ENCODE data around the gene C17orf114.

Gene C17orf114

DNA sequence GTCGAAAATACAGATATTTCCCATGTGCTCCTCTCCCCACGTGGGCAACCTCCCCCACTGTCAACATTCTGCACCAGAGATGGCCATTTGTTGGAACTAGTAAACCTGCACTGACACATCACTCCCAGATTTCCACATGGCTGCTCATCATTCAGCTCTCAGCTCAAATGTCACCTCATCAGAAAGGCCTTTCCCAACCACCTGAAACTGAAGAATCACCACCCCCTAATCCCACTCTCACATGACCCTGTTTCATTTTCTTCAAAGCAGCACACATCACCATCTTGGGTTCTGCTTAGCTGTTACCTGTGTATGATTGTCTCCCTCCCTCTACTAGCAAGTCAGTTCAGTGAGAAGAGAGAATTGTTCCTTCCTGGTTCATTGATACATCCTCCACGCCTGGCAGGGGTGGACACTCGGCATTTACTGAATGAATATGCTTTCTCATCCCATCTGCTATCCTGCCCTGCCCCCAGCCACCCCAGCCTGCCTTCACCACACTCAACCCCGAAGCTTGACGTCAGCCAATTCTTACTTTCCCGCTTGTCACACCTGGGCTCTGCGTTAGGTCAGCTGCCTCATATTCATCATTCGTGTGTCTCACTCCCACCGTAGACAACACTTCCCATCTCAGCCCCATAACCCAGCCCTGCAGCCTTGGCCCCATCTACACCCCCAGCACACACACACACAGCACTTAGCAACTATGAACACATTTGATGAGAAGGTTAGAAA is 1.5 kb downstream of the C17orf114 start:
- peaks cover 0 to 7% of the 10 kb centered on the region in 2 donors for H3K4me1 ChIP-seq
- no peaks in the 10 kb centered on the region for H3K9me3 ChIP-seq
- TF ChIP-seq, protein P1, sequence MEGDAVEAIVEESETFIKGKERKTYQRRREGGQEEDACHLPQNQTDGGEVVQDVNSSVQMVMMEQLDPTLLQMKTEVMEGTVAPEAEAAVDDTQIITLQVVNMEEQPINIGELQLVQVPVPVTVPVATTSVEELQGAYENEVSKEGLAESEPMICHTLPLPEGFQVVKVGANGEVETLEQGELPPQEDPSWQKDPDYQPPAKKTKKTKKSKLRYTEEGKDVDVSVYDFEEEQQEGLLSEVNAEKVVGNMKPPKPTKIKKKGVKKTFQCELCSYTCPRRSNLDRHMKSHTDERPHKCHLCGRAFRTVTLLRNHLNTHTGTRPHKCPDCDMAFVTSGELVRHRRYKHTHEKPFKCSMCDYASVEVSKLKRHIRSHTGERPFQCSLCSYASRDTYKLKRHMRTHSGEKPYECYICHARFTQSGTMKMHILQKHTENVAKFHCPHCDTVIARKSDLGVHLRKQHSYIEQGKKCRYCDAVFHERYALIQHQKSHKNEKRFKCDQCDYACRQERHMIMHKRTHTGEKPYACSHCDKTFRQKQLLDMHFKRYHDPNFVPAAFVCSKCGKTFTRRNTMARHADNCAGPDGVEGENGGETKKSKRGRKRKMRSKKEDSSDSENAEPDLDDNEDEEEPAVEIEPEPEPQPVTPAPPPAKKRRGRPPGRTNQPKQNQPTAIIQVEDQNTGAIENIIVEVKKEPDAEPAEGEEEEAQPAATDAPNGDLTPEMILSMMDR (IDR thresholded peaks at IDR 0.05): no peak
- no peak overlapping the region for H3K27ac ChIP-seq
- DNase-seq (ENCODE audit: low spot score in 2 of 2): no peak
- peaks cover 13 to 22% of the 10 kb centered on the region in 2 donors for H3K36me3 ChIP-seq
- intact Hi-C loops (cut with DNase I): no loop called here
- H3K27me3 ChIP-seq: no peaks in the 10 kb centered on the region
- H3K4me3 ChIP-seq: no peak overlapping the region

- H3K27me3 ChIP-seq: no peaks in the 10 kb centered on the region
- TF ChIP-seq, protein P1 (IDR thresholded peaks at IDR 0.05): no peak
- peak overlapping the region; percentile 69 to 86 for H3K4me3 ChIP-seq
- peaks cover 0 to 9% of the 10 kb centered on the region in 2 donors for H3K4me1 ChIP-seq
- no peak for DNase-seq (ENCODE audit: low spot score in 2 of 2)
- intact Hi-C loops (cut with DNase I): loop anchor here (2.0 kb wide), 1 partner anchor 66 kb away; the partner anchor contains the start of gene MED11
- peaks cover 13 to 22% of the 10 kb centered on the region in 2 donors for H3K36me3 ChIP-seq
- no peaks in the 10 kb centered on the region for H3K9me3 ChIP-seq
- peak overlapping the region; percentile 67 to 83 for H3K27ac ChIP-seq
Observed at GRCh38 chr17:4796552-4796920, 5.6 kb downstream of the C17orf114 start.

DNA sequence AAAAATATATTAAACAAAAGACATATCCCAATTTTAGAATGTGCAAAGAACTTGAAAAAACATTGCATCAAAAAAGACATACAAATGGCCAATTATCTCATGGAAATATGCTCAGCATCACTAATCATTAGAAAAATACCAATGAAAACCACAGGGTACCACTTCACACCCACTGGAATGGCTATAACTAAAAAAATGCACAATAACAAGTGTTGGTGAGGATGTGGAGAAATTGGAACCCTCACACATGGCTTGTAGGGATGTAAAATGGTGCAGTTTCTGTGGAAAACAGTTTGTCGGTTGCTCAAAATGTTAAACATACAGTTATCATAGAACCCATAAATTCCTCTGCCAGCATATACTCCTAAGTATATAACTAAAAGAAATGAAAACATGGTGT is 7.0 kb downstream of the C17orf114 start:
- Histone ChIP-seq H3K27me3 (no peaks in the 10 kb centered on the region), H3K27ac (peak overlapping the region in 1 of 2 donors; percentile 83), H3K36me3 (peaks cover 13 to 22% of the 10 kb centered on the region in 2 donors), H3K9me3 (no peaks in the 10 kb centered on the region), H3K4me1 (peaks cover 0 to 11% of the 10 kb centered on the region in 2 donors), H3K4me3 (no peak overlapping the region)
- TF ChIP-seq, protein P1 (IDR thresholded peaks at IDR 0.05): no peak
- no peak for DNase-seq (ENCODE audit: low spot score in 2 of 2)
- intact Hi-C loops (cut with DNase I): no loop called here

DNA sequence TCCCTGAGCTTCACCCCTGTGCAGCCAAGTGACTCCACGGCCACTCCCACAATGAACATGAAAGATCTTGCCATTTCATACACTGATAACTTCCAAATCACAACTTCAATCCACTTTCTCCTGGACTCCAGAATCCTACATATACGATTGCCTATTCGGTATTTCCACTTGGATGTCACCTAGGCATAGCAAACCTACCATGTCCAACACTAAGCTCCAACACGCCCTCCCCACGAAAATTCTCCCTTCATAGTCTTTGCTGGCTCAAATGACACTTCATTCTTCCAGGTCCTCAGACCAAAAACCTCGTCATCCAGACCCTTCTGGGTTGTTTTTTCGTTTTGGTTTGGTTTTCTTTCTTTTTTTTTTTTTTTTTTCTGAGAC is 11.4 kb downstream of the C17orf114 start:
- no peak for DNase-seq (ENCODE audit: low spot score in 2 of 2)
- no peaks in the 10 kb centered on the region for H3K9me3 ChIP-seq
- intact Hi-C loops (cut with DNase I): loop anchor here (1.0 kb wide), 3 partner anchors 17 to 80 kb away; partner anchors contain the start of genes ARRB2, MINK1 and PLD2
- H3K4me1 ChIP-seq: peaks cover 9 to 27% of the 10 kb centered on the region in 2 donors
- H3K27ac ChIP-seq: peak overlapping the region; percentile 94 to 96
- no peaks in the 10 kb centered on the region for H3K27me3 ChIP-seq
- no peaks in the 10 kb centered on the region for H3K36me3 ChIP-seq
- TF ChIP-seq, protein P1 (IDR thresholded peaks at IDR 0.05): no peak
- H3K4me3 ChIP-seq: peak overlapping the region; percentile 79 to 85

GRCh38 chr17:4789951-4790704 is 12.0 kb downstream of the C17orf114 start:
- H3K4me1 ChIP-seq: peaks cover 9 to 30% of the 10 kb centered on the region in 2 donors
- H3K4me3 ChIP-seq: peak overlapping the region; percentile 79 to 85
- intact Hi-C loops (cut with DNase I): loop anchor here (1.0 to 5.0 kb wide), 4 partner anchors 17 to 80 kb away; partner anchors contain the start of genes ARRB2, MED11, MINK1 and PLD2
- H3K27me3 ChIP-seq: no peaks in the 10 kb centered on the region
- no peaks in the 10 kb centered on the region for H3K36me3 ChIP-seq
- H3K27ac ChIP-seq: peak overlapping the region; percentile 94 to 96
- TF ChIP-seq, protein P1 (IDR thresholded peaks at IDR 0.05): peak; percentile 60 to 94 (median 71)
- DNase-seq (ENCODE audit: low spot score in 2 of 2): peak; percentile 64 to 92
- no peaks in the 10 kb centered on the region for H3K9me3 ChIP-seq
